ENCODE measurements around the gene PRRX2. TPM values are rescaled to one million over a fixed set of nuclear protein-coding genes. Genes with fewer than 3 reads are reported as not detected.

Gene PRRX2
- total RNA-seq, 5 donors from 2014 or later (not counting 1 experiment from before 2014, with no cell fraction given): 0.26 TPM; not detected in 4

DNA sequence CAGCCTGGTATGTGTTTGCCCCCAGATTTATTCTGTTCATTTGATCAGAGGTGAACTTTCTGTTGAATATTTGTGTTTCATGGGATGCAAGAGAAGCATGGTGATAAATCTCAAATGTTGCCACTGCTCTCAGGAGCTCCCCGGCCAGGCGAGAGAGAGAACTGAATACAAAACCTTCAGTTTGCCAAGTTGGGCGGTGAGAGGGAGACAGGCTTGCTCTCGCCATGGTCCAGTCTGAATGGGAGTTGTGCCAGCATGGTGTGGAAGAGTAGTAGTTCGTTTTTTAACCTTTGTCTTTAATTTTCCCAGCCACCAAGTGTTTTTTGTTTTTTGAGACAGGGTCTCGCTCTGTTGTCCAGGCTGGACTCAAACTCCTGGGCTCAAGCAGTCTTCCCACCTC is 36.7 kb upstream of the PRRX2 start:
- peak overlapping the region; percentile 6 to 90 for H3K27ac Mint-ChIP-seq
- no peaks in the 10 kb centered on the region for H3K9me3 ChIP-seq
- no peak overlapping the region for H3K4me3 ChIP-seq (ENCODE audit: control insufficient read depth in 1 of 2, extremely low read depth in 1 of 2, low read length in 1 of 2)
- 80% methylated on average over 2 of the region's 6 CpGs for WGBS (ENCODE audit: insufficient coverage)
- DNase-seq (no peak), ATAC-seq (replicated peaks in 1 of 4) (no peak)
- H3K27me3 Mint-ChIP-seq: peaks cover 0 to 3% of the 10 kb centered on the region in 2 donors
- H3K4me1 ChIP-seq (ENCODE audit: control insufficient read depth in 1 of 2, extremely low read depth in 1 of 2, insufficient read depth in 2 of 2, low read length in 2 of 2): peaks cover 13 to 80% of the 10 kb centered on the region in 2 experiments
- peaks cover 67 to 72% (median 69%) of the 10 kb centered on the region in 3 donors for H3K4me1 Mint-ChIP-seq
- peak overlapping the region in 2 of 3 donors; percentile 84 to 98 for H3K4me3 Mint-ChIP-seq
- ChIA-PET CTCF (no interaction called here), POLR2A (no interaction called here)
- H3K27ac ChIP-seq (ENCODE audit: low read length): no peak overlapping the region
- H3K27me3 ChIP-seq (replicated peaks in 1 of 2; ENCODE audit: control insufficient read depth in 2 of 2, extremely low read depth in 1 of 2, insufficient read depth in 2 of 2, low read length in 1 of 2): peaks cover 0 to 3% of the 10 kb centered on the region in 2 experiments
- peaks cover 0 to 21% of the 10 kb centered on the region in 2 donors for H3K36me3 ChIP-seq (ENCODE audit: control insufficient read depth in 2 of 2, extremely low read depth in 1 of 2, insufficient read depth in 1 of 2, low read length in 1 of 2)
- peaks cover 3% of the 10 kb centered on the region for H3K36me3 Mint-ChIP-seq
- H3K9me3 Mint-ChIP-seq: no peaks in the 10 kb centered on the region

- CTCF ChIA-PET: no interaction called here
- H3K4me3 Mint-ChIP-seq: peak overlapping the region in 2 of 3 donors; percentile 9 to 98
Measured at GRCh38 chr9:129629251-129629820, 36.1 kb upstream of the PRRX2 start.

GRCh38 chr9:129630967-129631673 is 34.3 kb upstream of the PRRX2 start:
- no peaks in the 10 kb centered on the region for H3K9me3 ChIP-seq
- H3K4me3 ChIP-seq (ENCODE audit: control insufficient read depth in 1 of 2, extremely low read depth in 1 of 2, low read length in 1 of 2): no peak overlapping the region
- ATAC-seq (replicated peaks in 1 of 4) (no peak), DNase-seq (no peak)
- ChIA-PET POLR2A (no interaction called here), CTCF (no interaction called here)
- Mint-ChIP-seq H3K9me3 (no peaks in the 10 kb centered on the region), H3K4me3 (no peak overlapping the region), H3K27me3 (no peaks in the 10 kb centered on the region), H3K36me3 (peaks cover 14% of the 10 kb centered on the region), H3K4me1 (peaks cover 51 to 60% (median 55%) of the 10 kb centered on the region in 3 donors), H3K27ac (peak overlapping the region in 1 of 2 donors; percentile 6)
- peaks cover 6 to 61% of the 10 kb centered on the region in 2 experiments for H3K4me1 ChIP-seq (ENCODE audit: control insufficient read depth in 1 of 2, extremely low read depth in 1 of 2, insufficient read depth in 2 of 2, low read length in 2 of 2)
- 95% methylated on average over 14 of the region's 21 CpGs for WGBS (ENCODE audit: insufficient coverage)
- peaks cover 10 to 42% of the 10 kb centered on the region in 2 donors for H3K36me3 ChIP-seq (ENCODE audit: control insufficient read depth in 2 of 2, extremely low read depth in 1 of 2, insufficient read depth in 1 of 2, low read length in 1 of 2)
- H3K27ac ChIP-seq (ENCODE audit: low read length): no peak overlapping the region
- H3K27me3 ChIP-seq (replicated peaks in 1 of 2; ENCODE audit: control insufficient read depth in 2 of 2, extremely low read depth in 1 of 2, insufficient read depth in 2 of 2, low read length in 1 of 2): no peaks in the 10 kb centered on the region

More at GRCh38 chr9:129629251-129629820, 36.1 kb upstream of the PRRX2 start:
- Histone ChIP-seq H3K27me3 (replicated peaks in 1 of 2; ENCODE audit: control insufficient read depth in 2 of 2, extremely low read depth in 1 of 2, insufficient read depth in 2 of 2, low read length in 1 of 2) (no peaks in the 10 kb centered on the region), H3K36me3 (ENCODE audit: control insufficient read depth in 2 of 2, extremely low read depth in 1 of 2, insufficient read depth in 1 of 2, low read length in 1 of 2) (peaks cover 0 to 27% of the 10 kb centered on the region in 2 donors), H3K4me3 (ENCODE audit: control insufficient read depth in 1 of 2, extremely low read depth in 1 of 2, low read length in 1 of 2) (no peak overlapping the region), H3K27ac (ENCODE audit: low read length) (no peak overlapping the region), H3K4me1 (ENCODE audit: control insufficient read depth in 1 of 2, extremely low read depth in 1 of 2, insufficient read depth in 2 of 2, low read length in 2 of 2) (peaks cover 13 to 77% of the 10 kb centered on the region in 2 experiments), H3K9me3 (no peaks in the 10 kb centered on the region)
- Mint-ChIP-seq H3K9me3 (no peaks in the 10 kb centered on the region), H3K27me3 (no peaks in the 10 kb centered on the region), H3K27ac (peak overlapping the region in 1 of 2 donors; percentile 66), H3K36me3 (peaks cover 3% of the 10 kb centered on the region), H3K4me1 (peaks cover 64 to 69% (median 65%) of the 10 kb centered on the region in 3 donors)
- POLR2A ChIA-PET: no interaction called here
- WGBS (ENCODE audit: insufficient coverage): no CpG with 5 or more reads among the region's 8 CpGs
- no peak for DNase-seq
- no peak for ATAC-seq (replicated peaks in 1 of 4)

- Histone ChIP-seq H3K4me3 (ENCODE audit: control insufficient read depth in 1 of 2, extremely low read depth in 1 of 2, low read length in 1 of 2) (no peak overlapping the region), H3K36me3 (ENCODE audit: control insufficient read depth in 2 of 2, extremely low read depth in 1 of 2, insufficient read depth in 1 of 2, low read length in 1 of 2) (peaks cover 10 to 45% of the 10 kb centered on the region in 2 donors), H3K27me3 (replicated peaks in 1 of 2; ENCODE audit: control insufficient read depth in 2 of 2, extremely low read depth in 1 of 2, insufficient read depth in 2 of 2, low read length in 1 of 2) (no peaks in the 10 kb centered on the region), H3K4me1 (ENCODE audit: control insufficient read depth in 1 of 2, extremely low read depth in 1 of 2, insufficient read depth in 2 of 2, low read length in 2 of 2) (peaks cover 6 to 58% of the 10 kb centered on the region in 2 experiments), H3K27ac (ENCODE audit: low read length) (no peak overlapping the region), H3K9me3 (no peaks in the 10 kb centered on the region)
- CTCF ChIA-PET: no interaction called here
- Mint-ChIP-seq H3K27ac (no peak overlapping the region), H3K4me1 (peaks cover 49 to 59% (median 53%) of the 10 kb centered on the region in 3 donors), H3K4me3 (no peak overlapping the region), H3K36me3 (peaks cover 14% of the 10 kb centered on the region), H3K9me3 (no peaks in the 10 kb centered on the region), H3K27me3 (no peaks in the 10 kb centered on the region)
- no peak for DNase-seq
- ATAC-seq (replicated peaks in 1 of 4): no peak
- POLR2A ChIA-PET: no interaction called here
- WGBS (ENCODE audit: insufficient coverage): 87% methylated on average over 11 of the region's 19 CpGs
Measured at GRCh38 chr9:129631674-129632129, 33.7 kb upstream of the PRRX2 start.

GRCh38 chr9:129632460-129632859 is 33.0 kb upstream of the PRRX2 start:
- H3K4me1 Mint-ChIP-seq: peaks cover 43 to 51% (median 46%) of the 10 kb centered on the region in 3 donors
- DNase-seq (no peak), ATAC-seq (replicated peaks in 1 of 4) (no peak)
- H3K27me3 Mint-ChIP-seq: no peaks in the 10 kb centered on the region
- Histone ChIP-seq H3K4me3 (ENCODE audit: control insufficient read depth in 1 of 2, extremely low read depth in 1 of 2, low read length in 1 of 2) (no peak overlapping the region), H3K27me3 (replicated peaks in 1 of 2; ENCODE audit: control insufficient read depth in 2 of 2, extremely low read depth in 1 of 2, insufficient read depth in 2 of 2, low read length in 1 of 2) (no peaks in the 10 kb centered on the region), H3K27ac (ENCODE audit: low read length) (no peak overlapping the region), H3K36me3 (ENCODE audit: control insufficient read depth in 2 of 2, extremely low read depth in 1 of 2, insufficient read depth in 1 of 2, low read length in 1 of 2) (peaks cover 17 to 51% of the 10 kb centered on the region in 2 donors), H3K9me3 (no peaks in the 10 kb centered on the region), H3K4me1 (ENCODE audit: control insufficient read depth in 1 of 2, extremely low read depth in 1 of 2, insufficient read depth in 2 of 2, low read length in 2 of 2) (peaks cover 4 to 50% of the 10 kb centered on the region in 2 experiments)
- WGBS (ENCODE audit: insufficient coverage): 97% methylated on average over 5 of the region's 13 CpGs
- CTCF ChIA-PET: no interaction called here
- H3K4me3 Mint-ChIP-seq: no peak overlapping the region
- POLR2A ChIA-PET: no interaction called here
- peaks cover 14% of the 10 kb centered on the region for H3K36me3 Mint-ChIP-seq
- peak overlapping the region in 1 of 2 donors; percentile 76 for H3K27ac Mint-ChIP-seq
- H3K9me3 Mint-ChIP-seq: no peaks in the 10 kb centered on the region

DNA sequence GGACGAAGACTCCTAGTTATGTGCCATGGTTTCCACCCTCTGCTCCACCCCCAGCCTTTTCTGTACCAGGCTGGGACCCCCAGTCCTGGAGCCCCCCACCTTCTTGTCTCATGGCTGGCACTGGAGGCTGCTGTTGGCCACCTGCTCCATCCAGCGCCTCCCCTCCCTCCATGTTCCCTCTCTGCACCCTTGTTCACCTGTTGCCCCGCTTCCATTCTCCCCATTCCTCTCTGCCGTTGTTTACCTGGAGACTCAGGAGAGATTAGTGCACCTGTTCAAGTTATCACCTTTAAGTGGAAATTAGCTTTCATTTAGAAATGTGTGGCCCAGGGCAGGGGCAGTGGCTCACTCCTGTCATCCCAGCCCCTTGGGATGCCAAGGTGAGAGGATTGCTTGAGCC is 32.2 kb upstream of the PRRX2 start:
- H3K4me3 Mint-ChIP-seq: no peak overlapping the region
- peaks cover 19% of the 10 kb centered on the region for H3K36me3 Mint-ChIP-seq
- ATAC-seq (replicated peaks in 1 of 4): no peak
- H3K27me3 Mint-ChIP-seq: no peaks in the 10 kb centered on the region
- H3K4me3 ChIP-seq (ENCODE audit: control insufficient read depth in 1 of 2, extremely low read depth in 1 of 2, low read length in 1 of 2): no peak overlapping the region
- H3K9me3 ChIP-seq: no peaks in the 10 kb centered on the region
- ChIA-PET CTCF (no interaction called here), POLR2A (no interaction called here)
- no peaks in the 10 kb centered on the region for H3K27me3 ChIP-seq (replicated peaks in 1 of 2; ENCODE audit: control insufficient read depth in 2 of 2, extremely low read depth in 1 of 2, insufficient read depth in 2 of 2, low read length in 1 of 2)
- no peak for DNase-seq
- no peak overlapping the region for H3K27ac ChIP-seq (ENCODE audit: low read length)
- H3K36me3 ChIP-seq (ENCODE audit: control insufficient read depth in 2 of 2, extremely low read depth in 1 of 2, insufficient read depth in 1 of 2, low read length in 1 of 2): peaks cover 22 to 57% of the 10 kb centered on the region in 2 donors
- H3K27ac Mint-ChIP-seq: no peak overlapping the region
- peaks cover 43 to 47% (median 46%) of the 10 kb centered on the region in 3 donors for H3K4me1 Mint-ChIP-seq
- 93% methylated on average over 3 of the region's 4 CpGs for WGBS (ENCODE audit: insufficient coverage)
- H3K4me1 ChIP-seq (ENCODE audit: control insufficient read depth in 1 of 2, extremely low read depth in 1 of 2, insufficient read depth in 2 of 2, low read length in 2 of 2): peaks cover 0 to 42% of the 10 kb centered on the region in 2 experiments
- H3K9me3 Mint-ChIP-seq: no peaks in the 10 kb centered on the region

All from T-cell (primary cell).